Endodermal cell (in vitro differentiated cells): ENCODE results near the gene CELA1. TPM values are rescaled to one million over a fixed set of nuclear protein-coding genes. Genes with fewer than 3 reads are reported as not detected.

Source experiments
- DNase-seq: peaks from one replicate; pipeline ENCODE4 v3.0.0-alpha.2; 2017
- H3K27ac ChIP-seq: 2 replicates; pipeline ENCODE4 v1.5.1; 2013; ENCODE audit warnings: mild to moderate bottlenecking, low read depth, low read length, moderate library complexity
- H3K27me3 ChIP-seq: 2 replicates; pipeline ENCODE4 v1.6.1; 2013; ENCODE audit warnings: mild to moderate bottlenecking, low read length, moderate library complexity; ENCODE audit not compliant: insufficient read depth, control insufficient read depth, poor library complexity, severe bottlenecking
- H3K36me3 ChIP-seq: 2 replicates; pipeline ENCODE4 v1.7.0; 2013; ENCODE audit warnings: mild to moderate bottlenecking, low read length, moderate library complexity; ENCODE audit not compliant: control insufficient read depth, insufficient read depth
- H3K4me1 ChIP-seq: one replicate; pipeline ENCODE4 v1.7.0; 2013; ENCODE audit warnings: low read length; ENCODE audit not compliant: control insufficient read depth, insufficient read depth
- H3K4me3 ChIP-seq: 2 replicates; pipeline ENCODE4 v1.5.1; 2013; ENCODE audit warnings: mild to moderate bottlenecking, low read length, moderate library complexity
- H3K9ac ChIP-seq: 2 replicates; pipeline ENCODE4 v1.6.1; 2013; ENCODE audit warnings: mild to moderate bottlenecking, low read length, moderate library complexity; ENCODE audit not compliant: poor library complexity, severe bottlenecking; ENCODE audit errors: extremely low read depth
- H3K9me3 ChIP-seq: 2 replicates; pipeline ENCODE4 v1.6.1; 2013; ENCODE audit warnings: mild to moderate bottlenecking, low read length, moderate library complexity; ENCODE audit not compliant: control insufficient read depth
- H3K27ac Mint-ChIP-seq: 2 replicates; pipeline ENCODE4 v1.8.0; 2020; ENCODE audit warnings: mixed read lengths
- H3K27me3 Mint-ChIP-seq: 2 replicates; pipeline ENCODE4 v1.8.0; 2021; ENCODE audit warnings: mild to moderate bottlenecking, mixed read lengths; ENCODE audit not compliant: insufficient read depth
- H3K36me3 Mint-ChIP-seq: 2 replicates; pipeline ENCODE4 v1.8.0; 2020; ENCODE audit warnings: low read depth, mixed read lengths
- H3K4me1 Mint-ChIP-seq: 2 replicates; pipeline ENCODE4 v1.8.0; 2020; ENCODE audit warnings: mixed read lengths
- H3K4me3 Mint-ChIP-seq: 2 replicates; pipeline ENCODE4 v1.8.0; 2020; ENCODE audit warnings: mild to moderate bottlenecking, moderate library complexity, mixed read lengths
- H3K9me3 Mint-ChIP-seq: 2 replicates; pipeline ENCODE4 v1.8.0; 2020; ENCODE audit warnings: mild to moderate bottlenecking, mixed read lengths
- WGBS, 2 experiments: methylation state at CpG; one replicate each; pipeline versions ENCODE4 v1.1.5 to v1.1.7; 2013; ENCODE audit warnings: missing lambda C conversion rate in 2 of 2, mixed read lengths in 1 of 2; ENCODE audit not compliant: insufficient coverage in 1 of 2, insufficient read length in 1 of 2; 5-methylcytosine and 5-hydroxymethylcytosine counted together
- total RNA-seq, 2 donors: library from RNA; stranded (reverse); fragmentation: NEBNext Ultra II Directional in 1 of 2; extraction: Animal tissue kit (Norgen Biotek cat#: 25700) in 1 of 2; gene quantifications; 2 replicates in 1 of 2; 3 replicates in 1 of 2; pipeline ENCODE4 v1.2.1, GENCODE V29; 2021
- TF ChIP-seq, protein P1 (sequence below): fragments of 200-600 bp; sonication (generic); conservative IDR thresholded peaks from 2 replicates; pipeline ENCODE4 v1.5.0; 2021; ENCODE audit warnings: antibody characterized with exemption, mild to moderate bottlenecking

The CELA1 gene
- total RNA-seq, 2 donors from 2014 or later, result not detected

DNA sequence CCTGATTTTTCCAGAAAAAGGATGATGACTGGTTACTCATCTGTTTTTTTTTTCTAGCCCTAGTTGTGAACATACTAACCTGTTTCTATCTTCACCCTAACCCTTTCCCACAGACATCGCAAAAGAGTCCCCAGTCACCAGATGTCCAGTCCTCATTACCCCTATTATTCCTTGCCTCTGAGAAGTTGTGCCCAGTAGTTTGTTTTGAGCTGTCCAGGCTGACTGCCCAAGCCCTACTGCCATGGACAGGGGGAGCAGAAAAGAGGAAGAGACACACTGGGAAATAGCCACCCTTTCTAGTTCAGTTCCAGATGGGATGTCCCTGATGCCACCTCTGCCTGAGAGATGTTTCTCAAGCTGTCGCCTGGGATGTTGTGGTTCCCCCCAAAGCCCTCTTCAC lies 13.8 kb upstream of the CELA1 start:
- no peaks in the 10 kb centered on the region for H3K9me3 Mint-ChIP-seq
- peaks cover 10% of the 10 kb centered on the region for H3K27me3 Mint-ChIP-seq
- no peak overlapping the region for H3K4me3 Mint-ChIP-seq
- Histone ChIP-seq H3K4me3 (no peak overlapping the region), H3K9ac (no peak overlapping the region), H3K4me1 (peaks cover 15% of the 10 kb centered on the region), H3K9me3 (no peaks in the 10 kb centered on the region), H3K36me3 (peaks cover 12% of the 10 kb centered on the region), H3K27ac (no peak overlapping the region), H3K27me3 (peaks cover 12% of the 10 kb centered on the region)
- no peak for DNase-seq
- peaks cover 24% of the 10 kb centered on the region for H3K36me3 Mint-ChIP-seq
- 94 to 100% methylated on average over 1 to 2 of the region's 2 CpGs for WGBS, 2 experiments
- H3K4me1 Mint-ChIP-seq, result peaks cover 24% of the 10 kb centered on the region
- H3K27ac Mint-ChIP-seq, result no peak overlapping the region
- TF ChIP-seq, protein P1, sequence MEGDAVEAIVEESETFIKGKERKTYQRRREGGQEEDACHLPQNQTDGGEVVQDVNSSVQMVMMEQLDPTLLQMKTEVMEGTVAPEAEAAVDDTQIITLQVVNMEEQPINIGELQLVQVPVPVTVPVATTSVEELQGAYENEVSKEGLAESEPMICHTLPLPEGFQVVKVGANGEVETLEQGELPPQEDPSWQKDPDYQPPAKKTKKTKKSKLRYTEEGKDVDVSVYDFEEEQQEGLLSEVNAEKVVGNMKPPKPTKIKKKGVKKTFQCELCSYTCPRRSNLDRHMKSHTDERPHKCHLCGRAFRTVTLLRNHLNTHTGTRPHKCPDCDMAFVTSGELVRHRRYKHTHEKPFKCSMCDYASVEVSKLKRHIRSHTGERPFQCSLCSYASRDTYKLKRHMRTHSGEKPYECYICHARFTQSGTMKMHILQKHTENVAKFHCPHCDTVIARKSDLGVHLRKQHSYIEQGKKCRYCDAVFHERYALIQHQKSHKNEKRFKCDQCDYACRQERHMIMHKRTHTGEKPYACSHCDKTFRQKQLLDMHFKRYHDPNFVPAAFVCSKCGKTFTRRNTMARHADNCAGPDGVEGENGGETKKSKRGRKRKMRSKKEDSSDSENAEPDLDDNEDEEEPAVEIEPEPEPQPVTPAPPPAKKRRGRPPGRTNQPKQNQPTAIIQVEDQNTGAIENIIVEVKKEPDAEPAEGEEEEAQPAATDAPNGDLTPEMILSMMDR, result no peak

DNA sequence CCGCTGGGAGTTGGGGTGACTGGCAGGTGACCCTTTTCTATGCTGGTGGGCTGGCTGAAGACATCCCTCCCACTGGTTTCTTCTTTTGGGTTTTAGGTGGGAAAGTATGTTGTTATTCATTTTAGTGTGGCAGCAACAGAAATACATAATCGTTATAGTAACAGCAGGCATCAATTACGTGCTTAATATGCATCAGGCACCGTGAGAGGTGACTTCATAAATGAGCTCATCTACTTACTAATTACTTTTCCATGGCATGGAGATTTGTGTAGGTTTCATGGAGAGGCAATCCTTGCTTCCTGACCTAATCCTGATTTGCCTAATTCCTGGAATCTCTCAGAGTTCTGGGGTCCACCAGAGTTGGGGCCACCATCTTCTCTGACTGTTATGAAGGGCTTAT lies 13.4 kb upstream of the CELA1 start:
- Mint-ChIP-seq H3K36me3 (peaks cover 26% of the 10 kb centered on the region), H3K27me3 (peaks cover 10% of the 10 kb centered on the region), H3K9me3 (no peaks in the 10 kb centered on the region), H3K27ac (no peak overlapping the region), H3K4me3 (no peak overlapping the region), H3K4me1 (peaks cover 24% of the 10 kb centered on the region)
- TF ChIP-seq, protein P1, result no peak
- no peak for DNase-seq
- Histone ChIP-seq H3K27me3 (peaks cover 12% of the 10 kb centered on the region), H3K4me1 (peaks cover 15% of the 10 kb centered on the region), H3K36me3 (peaks cover 12% of the 10 kb centered on the region), H3K27ac (no peak overlapping the region), H3K9ac (no peak overlapping the region), H3K9me3 (no peaks in the 10 kb centered on the region), H3K4me3 (no peak overlapping the region)
- WGBS, 2 experiments, result 88 to 93% methylated on average over 2 to 4 of the region's 4 CpGs

DNA sequence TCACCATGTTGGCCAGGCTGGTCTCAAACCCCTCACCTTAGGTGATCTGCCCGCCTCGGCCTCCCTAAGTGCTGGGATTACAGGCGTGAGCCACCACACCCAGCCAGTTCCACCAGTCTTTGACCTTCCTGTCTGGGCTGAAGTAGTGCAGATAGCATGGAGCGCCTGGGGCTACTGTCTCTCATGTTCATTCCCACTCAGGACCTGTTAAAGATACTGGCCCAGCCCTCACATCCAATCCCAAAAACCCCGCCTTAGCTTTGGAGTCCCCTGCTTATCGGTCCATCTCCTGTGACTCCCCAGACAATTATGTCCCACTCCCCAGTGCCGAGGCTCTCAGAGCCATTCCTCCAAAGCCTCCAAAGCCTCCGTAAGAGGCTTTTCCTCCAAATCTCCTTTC lies 12.0 kb upstream of the CELA1 start:
- 92 to 95% methylated on average over 6 to 8 of the region's 8 CpGs for WGBS, 2 experiments
- peaks cover 30% of the 10 kb centered on the region for H3K36me3 Mint-ChIP-seq

More for the DNA sequence above, 12.0 kb upstream of the CELA1 start:
- H3K36me3 ChIP-seq, result peaks cover 12% of the 10 kb centered on the region
- Mint-ChIP-seq H3K9me3 (no peaks in the 10 kb centered on the region), H3K27me3 (peaks cover 10% of the 10 kb centered on the region), H3K4me3 (no peak overlapping the region), H3K27ac (no peak overlapping the region), H3K4me1 (peaks cover 24% of the 10 kb centered on the region)
- peaks cover 15% of the 10 kb centered on the region for H3K4me1 ChIP-seq
- H3K9me3 ChIP-seq, result no peaks in the 10 kb centered on the region
- H3K27me3 ChIP-seq, result peaks cover 12% of the 10 kb centered on the region
- H3K9ac ChIP-seq, result no peak overlapping the region
- TF ChIP-seq, protein P1, result no peak
- no peak for DNase-seq
- H3K4me3 ChIP-seq, result no peak overlapping the region
- no peak overlapping the region for H3K27ac ChIP-seq
